Kidney epithelial cell (primary cell): ENCODE measurements around the gene STARD3. TPM values are rescaled to one million over a fixed set of nuclear protein-coding genes. Genes with fewer than 3 reads are reported as not detected.

ENCODE experiments used
- DNase-seq: peaks from one replicate; pipeline ENCODE4 v3.0.0-alpha.2; 2010; ENCODE audit warnings: low read depth
- H3K27me3 ChIP-seq: 2 replicates; pipeline ENCODE4 v1.6.0; 2011; ENCODE audit warnings: low read length; ENCODE audit not compliant: control insufficient read depth, insufficient read depth
- H3K36me3 ChIP-seq: 2 replicates; pipeline ENCODE4 v1.5.1; 2011; ENCODE audit warnings: low read length; ENCODE audit not compliant: control insufficient read depth, insufficient read depth
- H3K4me3 ChIP-seq: 2 replicates; pipeline ENCODE4 v1.5.1; 2011; ENCODE audit warnings: low read depth, mild to moderate bottlenecking, control low read depth, low read length
- total RNA-seq: library from RNA; depleted of rRNA; stranded (reverse); fragments of >200 nt; gene quantifications from 2 replicates; pipeline ENCODE4 v1.2.3, GENCODE V29; 2015
- TF ChIP-seq, protein P1 (sequence below): IDR thresholded peaks from 2 replicates; pipeline ENCODE4 v1.5.1; 2011; ENCODE audit warnings: mild to moderate bottlenecking, moderate library complexity, low read length, control low read depth, inconsistent platforms; ENCODE audit not compliant: insufficient read depth, poor library complexity, severe bottlenecking

The STARD3 gene
- total RNA-seq, 1 donor from 2014 or later: 52.6 TPM

GRCh38 chr17:39660397-39661385 is 23.7 kb downstream of the STARD3 start:
- TF ChIP-seq, protein P1, sequence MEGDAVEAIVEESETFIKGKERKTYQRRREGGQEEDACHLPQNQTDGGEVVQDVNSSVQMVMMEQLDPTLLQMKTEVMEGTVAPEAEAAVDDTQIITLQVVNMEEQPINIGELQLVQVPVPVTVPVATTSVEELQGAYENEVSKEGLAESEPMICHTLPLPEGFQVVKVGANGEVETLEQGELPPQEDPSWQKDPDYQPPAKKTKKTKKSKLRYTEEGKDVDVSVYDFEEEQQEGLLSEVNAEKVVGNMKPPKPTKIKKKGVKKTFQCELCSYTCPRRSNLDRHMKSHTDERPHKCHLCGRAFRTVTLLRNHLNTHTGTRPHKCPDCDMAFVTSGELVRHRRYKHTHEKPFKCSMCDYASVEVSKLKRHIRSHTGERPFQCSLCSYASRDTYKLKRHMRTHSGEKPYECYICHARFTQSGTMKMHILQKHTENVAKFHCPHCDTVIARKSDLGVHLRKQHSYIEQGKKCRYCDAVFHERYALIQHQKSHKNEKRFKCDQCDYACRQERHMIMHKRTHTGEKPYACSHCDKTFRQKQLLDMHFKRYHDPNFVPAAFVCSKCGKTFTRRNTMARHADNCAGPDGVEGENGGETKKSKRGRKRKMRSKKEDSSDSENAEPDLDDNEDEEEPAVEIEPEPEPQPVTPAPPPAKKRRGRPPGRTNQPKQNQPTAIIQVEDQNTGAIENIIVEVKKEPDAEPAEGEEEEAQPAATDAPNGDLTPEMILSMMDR: no peak
- Histone ChIP-seq H3K36me3 (no peaks in the 10 kb centered on the region), H3K27me3 (peaks cover 1% of the 10 kb centered on the region), H3K4me3 (no peak overlapping the region)
- no peak for DNase-seq

DNA sequence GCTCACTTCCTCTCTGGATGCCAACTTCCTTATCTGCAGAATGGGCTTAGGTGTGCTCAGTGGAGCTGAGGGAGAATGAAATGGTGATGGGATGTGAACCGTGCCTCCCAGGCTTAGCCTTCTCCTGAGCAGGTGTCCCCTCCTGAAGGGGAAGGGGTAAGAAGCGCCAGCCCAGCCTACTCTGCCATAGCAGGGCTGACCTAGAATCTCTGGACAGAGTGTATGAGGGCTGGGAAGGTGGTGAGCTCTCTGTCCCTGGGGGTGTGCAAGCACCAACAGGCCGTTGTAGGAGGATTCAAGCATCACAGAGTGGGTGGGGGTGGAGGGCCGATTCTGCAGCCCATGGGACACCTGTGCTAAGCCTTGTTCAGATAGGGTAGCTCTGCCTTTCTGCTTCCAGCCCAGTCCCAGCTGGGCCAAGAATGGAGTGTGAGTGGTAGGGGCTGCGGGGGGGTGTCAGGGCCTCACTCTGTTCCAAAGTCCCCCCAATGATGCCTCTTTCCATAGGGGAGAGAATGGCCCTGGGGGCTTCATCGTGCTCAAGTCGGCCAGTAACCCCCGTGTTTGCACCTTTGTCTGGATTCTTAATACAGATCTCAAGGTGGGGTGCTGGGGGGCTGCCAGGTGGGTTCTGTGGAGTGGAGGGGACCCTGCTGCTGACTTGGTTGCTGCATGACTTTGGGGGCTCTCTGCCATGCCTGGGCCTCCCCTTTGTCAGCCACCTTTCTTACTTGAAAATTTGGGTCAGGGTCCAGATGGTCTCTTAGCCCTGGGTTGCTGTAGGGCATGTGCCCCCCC is 25.0 kb downstream of the STARD3 start:
- Histone ChIP-seq H3K27me3 (peaks cover 13% of the 10 kb centered on the region), H3K4me3 (no peak overlapping the region), H3K36me3 (no peaks in the 10 kb centered on the region)
- TF ChIP-seq, protein P1: no peak
- no peak for DNase-seq

- Histone ChIP-seq H3K4me3 (no peak overlapping the region), H3K27me3 (peaks cover 20% of the 10 kb centered on the region), H3K36me3 (no peaks in the 10 kb centered on the region)
- no peak for DNase-seq
- TF ChIP-seq, protein P1: no peak
Observed at GRCh38 chr17:39662551-39663339, 25.8 kb downstream of the STARD3 start.

- H3K4me3 ChIP-seq: no peak overlapping the region
- TF ChIP-seq, protein P1: no peak
- H3K27me3 ChIP-seq: peaks cover 25% of the 10 kb centered on the region
- no peaks in the 10 kb centered on the region for H3K36me3 ChIP-seq
- no peak for DNase-seq
Observed at GRCh38 chr17:39663340-39663687, 26.4 kb downstream of the STARD3 start.

- Histone ChIP-seq H3K27me3 (peaks cover 30% of the 10 kb centered on the region), H3K4me3 (no peak overlapping the region), H3K36me3 (no peaks in the 10 kb centered on the region)
- no peak for DNase-seq
- TF ChIP-seq, protein P1: no peak
Observed at GRCh38 chr17:39663688-39664580, 27.0 kb downstream of the STARD3 start.
